Activated CD4-positive, CD25-positive, alpha-beta regulatory T cell treated with anti-CD3 and anti-CD28 coated beads, Interleukin-2, amount 50 U/mL, for 16 hours (primary cell): ENCODE results near the gene HRH4.

ENCODE experiments used
- DNase-seq: peaks from one replicate; pipeline ENCODE4 v3.0.0-alpha.2; 2020; ENCODE audit warnings: low read depth, low spot score

Gene HRH4

GRCh38 chr18:24460388-24460787 is at the start of gene HRH4:
Gene HRH4 (plus strand): TSS chr18:24460637. CDS start chr18:24460729, 92 bp downstream.
- DNase-seq = no peak

DNA sequence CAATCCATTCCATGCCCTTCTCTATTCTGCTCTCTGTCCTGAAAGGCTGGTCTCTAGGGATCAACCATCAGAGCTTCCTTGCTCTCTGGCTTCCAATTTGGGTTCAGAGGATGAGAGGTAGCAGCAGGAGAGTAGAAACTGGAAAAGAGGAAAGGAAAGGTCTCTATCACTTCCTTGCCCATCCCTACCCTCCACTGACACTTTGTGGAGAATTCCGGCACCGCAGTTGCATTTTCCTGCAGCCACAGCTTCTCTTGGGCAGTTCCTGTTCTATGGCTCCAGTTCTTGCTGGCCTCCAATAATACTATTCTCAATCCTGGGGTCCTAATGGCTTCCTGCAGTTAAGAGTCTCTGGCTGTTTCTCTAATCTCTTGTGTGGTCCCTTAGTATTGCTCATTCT is 47.3 kb upstream of the HRH4 start:
- no peak for DNase-seq

GRCh38 chr18:24414349-24415003 is 46.0 kb upstream of the HRH4 start:
- no peak for DNase-seq

GRCh38 chr18:24417480-24417879 is 43.0 kb upstream of the HRH4 start:
- DNase-seq = no peak

GRCh38 chr18:24420551-24420950 is 39.9 kb upstream of the HRH4 start:
- no peak for DNase-seq

GRCh38 chr18:24421831-24422230 is 38.6 kb upstream of the HRH4 start:
- no peak for DNase-seq

DNA sequence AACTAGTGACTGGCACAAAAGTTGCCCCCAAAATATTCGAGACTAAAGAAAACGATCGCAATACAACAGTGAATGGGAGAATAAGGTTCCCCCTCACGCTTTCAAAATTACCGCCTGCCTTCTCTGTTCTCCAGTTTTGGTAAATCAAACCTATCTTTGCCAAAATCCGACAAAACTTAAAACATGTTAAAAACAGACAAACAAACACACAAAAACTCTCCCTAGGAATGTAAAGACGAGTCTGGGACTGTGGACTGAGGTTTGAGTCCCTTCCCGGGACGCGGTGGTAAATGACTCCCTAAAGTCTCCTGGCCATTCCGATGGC is 34.4 kb upstream of the HRH4 start:
- DNase-seq = no peak

GRCh38 chr18:24426398-24427294 is 33.8 kb upstream of the HRH4 start, which contains the start of gene IMPACT:
Gene IMPACT (plus strand): TSS chr18:24426670. CDS start chr18:24426757, 87 bp downstream.
- peak; percentile 53 for DNase-seq

GRCh38 chr18:24427484-24427883 is 33.0 kb upstream of the HRH4 start:
- DNase-seq = no peak

- DNase-seq = no peak
Observed at GRCh38 chr18:24428709-24429108, 31.7 kb upstream of the HRH4 start.

GRCh38 chr18:24429188-24429587 is 31.2 kb upstream of the HRH4 start:
- no peak for DNase-seq

GRCh38 chr18:24432618-24433017 is 27.8 kb upstream of the HRH4 start:
- no peak for DNase-seq

GRCh38 chr18:24436939-24437338 is 23.5 kb upstream of the HRH4 start:
- DNase-seq = no peak

DNA sequence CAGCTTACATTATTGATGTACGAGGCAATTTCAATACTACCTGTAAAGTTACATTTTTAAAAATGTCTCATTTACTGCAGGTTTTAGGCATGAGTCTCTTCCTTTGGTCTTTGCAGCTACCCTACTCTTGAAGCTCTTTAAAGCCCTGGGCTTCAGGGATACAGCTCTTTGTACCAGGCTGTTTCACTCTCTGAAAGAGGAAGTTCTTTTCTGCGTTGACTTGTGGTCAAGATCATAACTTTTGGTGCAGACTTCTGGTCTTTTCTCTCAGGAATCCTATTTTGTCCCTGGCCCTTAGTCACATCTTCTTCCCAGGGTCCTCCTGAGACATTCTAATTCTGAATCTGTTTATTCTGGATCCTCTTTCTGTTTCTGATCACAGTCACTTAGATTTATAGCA is 16.6 kb upstream of the HRH4 start:
- no peak for DNase-seq

DNA sequence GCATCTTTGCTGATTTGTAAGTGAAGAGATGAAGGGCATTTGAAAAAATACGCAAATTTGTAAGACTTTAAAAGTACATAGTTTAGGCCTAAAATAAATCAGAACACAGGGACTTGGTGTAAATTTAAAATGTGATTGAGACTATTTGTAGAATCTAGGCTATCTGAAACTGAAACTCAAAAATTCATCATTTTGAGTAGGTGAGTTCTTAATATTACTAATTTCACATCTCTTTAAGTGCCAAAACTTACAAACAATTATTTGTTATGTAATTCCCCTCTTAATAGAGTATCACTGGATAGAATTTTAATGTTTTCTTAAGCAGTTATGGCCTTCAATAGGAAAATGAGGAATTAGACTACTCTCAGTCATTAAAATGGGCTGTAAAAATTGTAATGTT is 14.0 kb upstream of the HRH4 start:
- DNase-seq = no peak

DNA sequence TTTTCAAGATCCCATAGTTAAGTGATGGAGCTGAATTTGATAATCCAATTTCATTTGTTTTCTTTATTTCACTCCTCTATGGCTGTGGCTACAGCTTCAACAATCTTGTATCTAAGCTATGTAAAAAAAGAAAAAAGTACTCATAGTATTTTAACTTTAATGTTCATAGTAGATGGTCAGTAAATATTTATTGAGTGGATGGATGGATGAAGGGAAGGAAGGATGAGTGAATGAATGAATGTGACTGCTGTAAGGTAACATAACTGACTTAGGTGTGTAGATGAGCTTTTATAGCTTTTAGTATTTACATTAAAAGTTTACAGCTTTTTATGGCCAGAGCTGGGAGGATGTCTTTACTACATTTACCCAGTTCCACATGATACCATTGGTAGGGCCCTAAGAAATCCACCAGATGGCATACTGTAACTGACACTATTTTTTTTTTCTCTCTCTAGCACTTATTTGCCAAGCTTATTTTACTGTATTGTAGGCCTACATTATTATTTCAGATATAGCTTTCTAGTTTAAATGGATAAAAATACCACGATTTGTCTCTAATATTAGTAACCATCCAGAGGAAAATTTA is 13.4 kb upstream of the HRH4 start:
- no peak for DNase-seq

- DNase-seq = no peak
Observed at GRCh38 chr18:24447961-24448360, 12.5 kb upstream of the HRH4 start.

GRCh38 chr18:24456549-24456948 is 3.9 kb upstream of the HRH4 start:
- no peak for DNase-seq

- DNase-seq = no peak
Observed at GRCh38 chr18:24459772-24460171, 665 bp upstream of the HRH4 start.

DNA sequence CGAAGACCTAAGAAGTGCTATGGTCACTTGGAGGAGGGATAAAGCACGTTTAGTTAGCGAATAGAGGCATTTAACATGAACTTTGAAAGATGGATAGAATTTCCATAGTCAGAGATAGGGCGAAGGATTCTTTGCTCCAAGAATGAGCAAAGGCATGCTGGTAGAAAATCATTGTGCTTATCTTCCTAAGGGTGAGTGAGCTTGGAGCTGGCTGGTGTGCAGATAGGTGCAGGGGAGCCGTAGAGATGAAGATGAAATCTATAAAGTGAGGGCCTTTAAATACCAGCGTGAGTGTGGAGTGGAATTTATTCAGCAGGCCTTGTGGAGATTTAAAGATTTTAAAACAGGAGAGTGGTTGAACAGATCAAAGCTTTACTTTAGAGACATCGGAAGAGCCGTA is 1.6 kb downstream of the HRH4 start:
- no peak for DNase-seq

DNA sequence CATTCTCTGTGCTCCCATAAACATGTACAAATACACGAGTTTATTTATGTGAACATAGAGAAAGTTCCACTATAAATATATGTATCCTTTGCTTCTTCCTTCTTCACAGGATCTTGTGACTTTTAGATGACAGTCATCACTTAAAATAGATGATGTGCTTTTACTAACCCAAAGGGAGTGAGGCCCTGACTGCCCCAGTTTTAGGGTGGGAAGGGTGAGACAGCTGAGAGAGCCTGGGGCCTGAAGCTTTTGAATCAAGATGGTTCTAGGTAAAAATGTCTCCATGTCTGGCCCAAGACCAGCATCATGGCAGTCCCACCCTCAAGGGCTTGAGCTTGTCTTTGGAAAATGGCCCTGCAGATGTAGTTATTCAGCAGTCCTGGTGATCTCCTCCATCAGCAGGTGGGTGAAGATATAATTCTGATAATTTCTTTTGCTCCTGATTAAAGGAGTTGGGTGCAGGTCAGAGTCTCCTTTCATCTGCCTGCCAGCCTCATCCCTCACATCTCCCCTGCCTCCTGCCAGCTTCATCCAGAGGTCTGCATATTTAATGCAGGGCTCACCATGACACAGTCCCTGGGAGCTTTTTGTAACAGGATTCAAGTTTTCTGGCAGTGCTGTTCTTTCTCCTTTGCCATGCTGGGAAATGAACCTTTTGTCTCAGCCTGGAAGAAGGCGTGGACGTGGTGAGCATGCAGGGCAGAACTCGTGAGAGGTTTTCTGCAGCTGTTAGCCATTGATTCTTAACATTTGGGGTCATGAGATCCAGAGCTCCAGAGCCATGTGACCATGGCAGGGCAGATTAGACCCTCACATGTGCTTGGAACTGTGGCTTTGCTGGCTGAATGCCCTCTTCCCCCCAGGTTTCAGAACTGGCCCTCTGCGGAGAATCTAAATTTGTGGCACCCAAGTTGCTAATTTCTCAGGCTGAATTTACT is 2.7 kb downstream of the HRH4 start:
- DNase-seq = no peak

DNA sequence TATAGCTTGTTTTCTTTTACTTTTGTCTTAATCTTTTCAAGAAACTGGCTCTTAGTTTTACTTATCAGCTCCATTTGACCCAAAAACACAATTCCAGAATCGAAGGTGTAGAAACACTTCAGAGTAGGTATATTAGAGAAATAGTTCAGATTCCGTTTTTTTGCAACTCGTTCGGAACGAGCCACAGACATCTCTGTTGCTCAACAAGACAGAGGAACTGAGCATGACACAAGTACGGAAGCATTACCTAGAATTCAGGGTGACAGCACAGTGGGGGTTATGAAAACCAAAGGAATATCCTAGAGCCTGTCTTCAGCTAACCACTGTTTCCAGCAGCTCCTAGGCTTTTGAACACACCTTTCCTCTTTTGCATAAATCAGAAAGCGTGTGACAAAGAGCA is 5.0 kb downstream of the HRH4 start:
- DNase-seq = no peak
